22Rv1 (cell line): ENCODE results near the gene OVCA2.

Experiments
- ZFX ChIP-seq: fragments of 450-650 bp; IDR thresholded peaks from 2 replicates; pipeline ENCODE4 v1.6.1; 2017; ENCODE audit warnings: antibody characterized with exemption, borderline replicate concordance
- TF ChIP-seq, protein P1 (sequence below): fragments of 450-650 bp; IDR thresholded peaks from 2 replicates; pipeline ENCODE4 v1.5.1; 2017; ENCODE audit warnings: mild to moderate bottlenecking

DNA sequence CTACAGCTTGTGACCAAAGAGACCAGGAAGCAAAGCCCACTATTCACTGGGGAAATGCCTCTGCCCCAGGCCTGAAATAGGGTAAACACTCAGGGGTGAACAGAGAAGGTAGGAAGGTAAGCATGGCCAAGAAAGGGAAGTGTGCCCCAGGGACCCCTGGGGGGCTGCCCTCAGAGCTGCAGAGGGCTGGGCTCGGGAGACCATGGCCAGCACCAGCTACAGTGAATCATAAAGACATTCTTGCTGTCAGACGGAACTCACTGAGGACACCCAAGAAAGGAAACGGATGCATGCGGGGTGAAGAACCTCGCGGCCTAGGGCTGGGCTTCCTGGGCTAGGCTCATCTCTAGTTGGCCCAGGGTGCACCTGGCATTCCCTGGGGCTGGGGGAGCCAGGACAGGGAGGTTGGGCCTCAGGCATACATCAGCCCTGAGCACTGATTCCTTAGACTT, 22.7 kb downstream of the OVCA2 start:
- TF ChIP-seq, protein P1, sequence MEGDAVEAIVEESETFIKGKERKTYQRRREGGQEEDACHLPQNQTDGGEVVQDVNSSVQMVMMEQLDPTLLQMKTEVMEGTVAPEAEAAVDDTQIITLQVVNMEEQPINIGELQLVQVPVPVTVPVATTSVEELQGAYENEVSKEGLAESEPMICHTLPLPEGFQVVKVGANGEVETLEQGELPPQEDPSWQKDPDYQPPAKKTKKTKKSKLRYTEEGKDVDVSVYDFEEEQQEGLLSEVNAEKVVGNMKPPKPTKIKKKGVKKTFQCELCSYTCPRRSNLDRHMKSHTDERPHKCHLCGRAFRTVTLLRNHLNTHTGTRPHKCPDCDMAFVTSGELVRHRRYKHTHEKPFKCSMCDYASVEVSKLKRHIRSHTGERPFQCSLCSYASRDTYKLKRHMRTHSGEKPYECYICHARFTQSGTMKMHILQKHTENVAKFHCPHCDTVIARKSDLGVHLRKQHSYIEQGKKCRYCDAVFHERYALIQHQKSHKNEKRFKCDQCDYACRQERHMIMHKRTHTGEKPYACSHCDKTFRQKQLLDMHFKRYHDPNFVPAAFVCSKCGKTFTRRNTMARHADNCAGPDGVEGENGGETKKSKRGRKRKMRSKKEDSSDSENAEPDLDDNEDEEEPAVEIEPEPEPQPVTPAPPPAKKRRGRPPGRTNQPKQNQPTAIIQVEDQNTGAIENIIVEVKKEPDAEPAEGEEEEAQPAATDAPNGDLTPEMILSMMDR, result no peak
- no peak for TF ChIP-seq ZFX
